ENCODE results near the gene SLC25A26. TPM values are rescaled to one million over a fixed set of nuclear protein-coding genes. Genes with fewer than 3 reads are reported as not detected.
A peak's percentile ranks its signal among the peaks of the same experiment; 100 is the strongest.
"Not testable (repeated sequence)": the region's sequence is repeated elsewhere in the genome, so short reads cannot be mapped to it uniquely, and the experiment has no call there.

The SLC25A26 gene
- total RNA-seq, 3 donors from 2014 or later, result 19.3 to 31.4 (median 31.1) TPM

- Mint-ChIP-seq H3K36me3 (ENCODE audit: insufficient read depth) (no peaks in the 10 kb centered on the region), H3K9me3 (no peaks in the 10 kb centered on the region), H3K27me3 (ENCODE audit: low read depth) (peaks cover 22% of the 10 kb centered on the region), H3K4me3 (no peak overlapping the region), H3K4me1 (ENCODE audit: low read depth) (no peaks in the 10 kb centered on the region)
- ATAC-seq (no peak), DNase-seq (no peak)
Observed at GRCh38 chr3:66203275-66203674, 17.5 kb upstream of the SLC25A26 start.

GRCh38 chr3:66206806-66207205, 14.0 kb upstream of the SLC25A26 start:
- DNase-seq (no peak), ATAC-seq (no peak)
- Mint-ChIP-seq H3K4me1 (ENCODE audit: low read depth) (no peaks in the 10 kb centered on the region), H3K27me3 (ENCODE audit: low read depth) (peaks cover 12% of the 10 kb centered on the region), H3K9me3 (no peaks in the 10 kb centered on the region), H3K36me3 (ENCODE audit: insufficient read depth) (no peaks in the 10 kb centered on the region), H3K4me3 (no peak overlapping the region)

- no peak for ATAC-seq
- Mint-ChIP-seq H3K4me1 (ENCODE audit: low read depth) (no peaks in the 10 kb centered on the region), H3K27me3 (ENCODE audit: low read depth) (peaks cover 9% of the 10 kb centered on the region), H3K36me3 (ENCODE audit: insufficient read depth) (no peaks in the 10 kb centered on the region), H3K4me3 (no peak overlapping the region), H3K9me3 (no peaks in the 10 kb centered on the region)
- DNase-seq, result no peak
Observed at GRCh38 chr3:66208189-66208588, 12.6 kb upstream of the SLC25A26 start.

GRCh38 chr3:66210687-66211295, 10.0 kb upstream of the SLC25A26 start:
- ATAC-seq (no peak), DNase-seq (no peak)
- peaks cover 2% of the 10 kb centered on the region for H3K27me3 Mint-ChIP-seq (ENCODE audit: low read depth)
- H3K4me3 Mint-ChIP-seq, result no peak overlapping the region
- H3K9me3 Mint-ChIP-seq, result no peaks in the 10 kb centered on the region
- no peaks in the 10 kb centered on the region for H3K4me1 Mint-ChIP-seq (ENCODE audit: low read depth)
- no peaks in the 10 kb centered on the region for H3K36me3 Mint-ChIP-seq (ENCODE audit: insufficient read depth)

- Mint-ChIP-seq H3K9me3 (no peaks in the 10 kb centered on the region), H3K27me3 (ENCODE audit: low read depth) (peaks cover 3% of the 10 kb centered on the region), H3K4me3 (no peak overlapping the region), H3K4me1 (ENCODE audit: low read depth) (no peaks in the 10 kb centered on the region), H3K36me3 (ENCODE audit: insufficient read depth) (no peaks in the 10 kb centered on the region)
- no peak for DNase-seq
- ATAC-seq, result no peak
Observed at GRCh38 chr3:66211779-66212178, 9.0 kb upstream of the SLC25A26 start.

- Mint-ChIP-seq H3K4me1 (ENCODE audit: low read depth) (peaks cover 3% of the 10 kb centered on the region), H3K36me3 (ENCODE audit: insufficient read depth) (no peaks in the 10 kb centered on the region), H3K9me3 (no peaks in the 10 kb centered on the region), H3K27me3 (ENCODE audit: low read depth) (peaks cover 6% of the 10 kb centered on the region), H3K4me3 (no peak overlapping the region)
- ATAC-seq (no peak), DNase-seq (no peak)
Observed at GRCh38 chr3:66215106-66215505, 5.7 kb upstream of the SLC25A26 start.

- H3K4me3 Mint-ChIP-seq, result peak overlapping the region; percentile 55
- DNase-seq, result no peak
- H3K36me3 Mint-ChIP-seq (ENCODE audit: insufficient read depth), result peaks cover 21% of the 10 kb centered on the region
- H3K27me3 Mint-ChIP-seq (ENCODE audit: low read depth), result peaks cover 6% of the 10 kb centered on the region
- no peak for ATAC-seq
- no peaks in the 10 kb centered on the region for H3K9me3 Mint-ChIP-seq
- H3K4me1 Mint-ChIP-seq (ENCODE audit: low read depth), result peaks cover 41% of the 10 kb centered on the region
Observed at GRCh38 chr3:66220066-66220465, 735 bp upstream of the SLC25A26 start.

- Mint-ChIP-seq H3K4me1 (ENCODE audit: low read depth) (peaks cover 65% of the 10 kb centered on the region), H3K27me3 (ENCODE audit: low read depth) (no peaks in the 10 kb centered on the region), H3K36me3 (ENCODE audit: insufficient read depth) (peaks cover 38% of the 10 kb centered on the region), H3K9me3 (no peaks in the 10 kb centered on the region), H3K4me3 (no peak overlapping the region)
- DNase-seq (no peak), ATAC-seq (peak; percentile 54 to 56)
Observed at GRCh38 chr3:66224220-66224619, 3.4 kb downstream of the SLC25A26 start.

- not testable (repeated sequence) for H3K9me3 Mint-ChIP-seq; DNase-seq; ATAC-seq; H3K4me3 Mint-ChIP-seq; H3K27me3 Mint-ChIP-seq (ENCODE audit: low read depth)
- Mint-ChIP-seq H3K4me1 (ENCODE audit: low read depth) (peaks cover 71% of the 10 kb centered on the region), H3K36me3 (ENCODE audit: insufficient read depth) (peaks cover 47% of the 10 kb centered on the region)
Observed at GRCh38 chr3:66226093-66226492, 5.3 kb downstream of the SLC25A26 start.

GRCh38 chr3:66227051-66227450, 6.2 kb downstream of the SLC25A26 start:
- Mint-ChIP-seq H3K27me3 (ENCODE audit: low read depth) (no peaks in the 10 kb centered on the region), H3K4me1 (ENCODE audit: low read depth) (peaks cover 63% of the 10 kb centered on the region), H3K36me3 (ENCODE audit: insufficient read depth) (peaks cover 47% of the 10 kb centered on the region), H3K4me3 (no peak overlapping the region), H3K9me3 (no peaks in the 10 kb centered on the region)
- DNase-seq (no peak), ATAC-seq (no peak)

- no peak overlapping the region for H3K4me3 Mint-ChIP-seq
Observed at GRCh38 chr3:66227915-66228314, 7.1 kb downstream of the SLC25A26 start.

GRCh38 chr3:66228707-66229106, 7.9 kb downstream of the SLC25A26 start:
- Mint-ChIP-seq H3K27me3 (ENCODE audit: low read depth) (no peaks in the 10 kb centered on the region), H3K4me1 (ENCODE audit: low read depth) (peaks cover 52% of the 10 kb centered on the region), H3K36me3 (ENCODE audit: insufficient read depth) (peaks cover 50% of the 10 kb centered on the region), H3K4me3 (no peak overlapping the region), H3K9me3 (no peaks in the 10 kb centered on the region)
- no peak for ATAC-seq
- no peak for DNase-seq

More at GRCh38 chr3:66227915-66228314, 7.1 kb downstream of the SLC25A26 start:
- Mint-ChIP-seq H3K9me3 (no peaks in the 10 kb centered on the region), H3K36me3 (ENCODE audit: insufficient read depth) (peaks cover 52% of the 10 kb centered on the region), H3K27me3 (ENCODE audit: low read depth) (no peaks in the 10 kb centered on the region), H3K4me1 (ENCODE audit: low read depth) (peaks cover 60% of the 10 kb centered on the region)
- DNase-seq (no peak), ATAC-seq (no peak)

- Mint-ChIP-seq H3K4me1 (ENCODE audit: low read depth) (peaks cover 41% of the 10 kb centered on the region), H3K9me3 (peaks cover 8% of the 10 kb centered on the region), H3K27me3 (ENCODE audit: low read depth) (no peaks in the 10 kb centered on the region), H3K36me3 (ENCODE audit: insufficient read depth) (peaks cover 45% of the 10 kb centered on the region), H3K4me3 (no peak overlapping the region)
- DNase-seq (no peak), ATAC-seq (no peak)
Observed at GRCh38 chr3:66229931-66230330, 9.1 kb downstream of the SLC25A26 start.

- Mint-ChIP-seq H3K27me3 (ENCODE audit: low read depth) (no peaks in the 10 kb centered on the region), H3K36me3 (ENCODE audit: insufficient read depth) (peaks cover 46% of the 10 kb centered on the region), H3K4me1 (ENCODE audit: low read depth) (peaks cover 20% of the 10 kb centered on the region), H3K4me3 (no peak overlapping the region), H3K9me3 (peaks cover 9% of the 10 kb centered on the region)
- DNase-seq (no peak), ATAC-seq (no peak)
Observed at GRCh38 chr3:66233033-66233432, 12.2 kb downstream of the SLC25A26 start.

- peaks cover 24% of the 10 kb centered on the region for H3K9me3 Mint-ChIP-seq
- H3K36me3 Mint-ChIP-seq (ENCODE audit: insufficient read depth), result peaks cover 55% of the 10 kb centered on the region
- ATAC-seq (no peak), DNase-seq (no peak)
- no peak overlapping the region for H3K4me3 Mint-ChIP-seq
- no peaks in the 10 kb centered on the region for H3K27me3 Mint-ChIP-seq (ENCODE audit: low read depth)
- H3K4me1 Mint-ChIP-seq (ENCODE audit: low read depth), result peaks cover 21% of the 10 kb centered on the region
Observed at GRCh38 chr3:66236281-66236680, 15.5 kb downstream of the SLC25A26 start.
